HT-29 (cell line): Measurements from ENCODE around the gene ABCA8. TPM values are rescaled to one million over a fixed set of nuclear protein-coding genes. Genes with fewer than 3 reads are reported as not detected.
"Not testable (repeated sequence)": the region's sequence is repeated elsewhere in the genome, so short reads cannot be mapped to it uniquely, and the experiment has no call there.

ENCODE experiments used
- DNase-seq: peaks from one replicate; pipeline ENCODE4 v3.0.0-alpha.2; 2015; ENCODE audit warnings: low spot score
- total RNA-seq: library from RNA; depleted of rRNA; stranded (reverse); fragments of >200 nt; shearing (Covaris generic); gene quantifications from 2 replicates; pipeline ENCODE4 v1.2.3, GENCODE V29; 2014; rRNA removed

Gene ABCA8
- total RNA-seq = not detected in 2 replicates

- no peak for DNase-seq
These were observed at the start of gene ABCA8 for GRCh38 chr17:68955181-68955841. Gene ABCA8 (minus strand): TSS chr17:68955392. CDS start chr17:68942034, 13,358 bp downstream.

DNA sequence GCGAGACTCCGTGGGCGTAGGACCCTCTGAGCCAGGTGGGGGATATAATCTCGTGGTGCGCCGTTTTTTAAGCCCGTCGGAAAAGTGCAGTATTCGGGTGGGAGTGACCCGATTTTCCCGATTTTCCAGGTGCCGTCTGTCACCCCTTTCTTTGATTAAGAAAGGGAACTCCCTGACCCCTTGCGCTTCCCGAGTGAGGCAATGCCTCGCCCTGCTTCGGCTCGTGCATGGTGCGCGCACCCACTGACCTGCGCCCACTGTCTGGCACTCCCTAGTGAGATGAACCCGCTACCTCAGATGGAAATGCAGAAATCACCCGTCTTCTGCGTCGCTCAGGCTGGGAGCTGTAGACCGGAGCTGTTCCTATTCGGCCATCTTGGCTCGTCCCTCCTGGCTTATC, 49.6 kb upstream of the ABCA8 start:
- not testable (repeated sequence) for DNase-seq

- DNase-seq = not testable (repeated sequence)
These were observed 44.6 kb upstream of the ABCA8 start for GRCh38 chr17:68999743-69000142.

DNA sequence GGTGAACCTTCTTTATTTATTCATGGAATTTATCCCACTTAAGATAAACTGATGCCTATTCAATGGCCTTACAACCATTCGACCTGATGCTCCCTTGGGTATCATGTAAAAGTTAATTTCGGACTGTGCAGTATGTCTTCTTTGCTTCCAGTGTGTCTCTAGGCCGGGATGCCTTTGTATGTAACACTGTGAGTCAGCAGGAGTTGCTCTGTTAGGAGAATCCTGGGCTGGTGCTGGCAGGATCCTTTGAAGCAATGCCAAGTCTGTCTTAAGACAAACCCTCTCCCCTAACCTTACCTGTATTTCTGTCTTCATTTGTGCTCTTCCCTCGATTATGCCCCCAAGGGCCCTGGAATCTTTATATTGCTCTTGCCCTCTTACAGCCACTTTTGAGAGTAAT, 37.9 kb upstream of the ABCA8 start:
- DNase-seq = no peak

DNA sequence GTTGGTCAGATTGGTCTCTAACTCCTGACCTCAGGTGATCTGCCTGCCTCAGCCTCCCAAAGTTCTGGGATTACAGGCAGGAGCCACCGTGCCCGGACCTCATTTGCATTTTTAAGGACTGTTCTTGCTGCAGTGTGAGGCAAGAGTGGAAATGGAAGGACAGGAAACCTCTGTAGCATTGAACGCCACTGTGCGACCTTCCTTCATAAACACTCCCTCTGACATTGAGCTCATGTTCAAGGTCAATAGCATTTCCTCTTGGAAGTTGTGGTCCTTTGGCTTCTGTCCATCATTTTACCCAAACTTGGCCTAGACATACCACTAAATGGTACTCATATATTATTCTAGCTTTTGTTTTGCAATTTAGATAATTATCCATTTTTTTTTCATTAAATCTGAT, 32.8 kb upstream of the ABCA8 start:
- no peak for DNase-seq

GRCh38 chr17:68981288-68981687, 26.1 kb upstream of the ABCA8 start:
- peak; percentile 65 for DNase-seq

GRCh38 chr17:68973098-68973846, 18.1 kb upstream of the ABCA8 start:
- DNase-seq = no peak

GRCh38 chr17:68972119-68972704, 17.0 kb upstream of the ABCA8 start:
- DNase-seq = peak; percentile 41

GRCh38 chr17:68969101-68969500, 13.9 kb upstream of the ABCA8 start:
- no peak for DNase-seq

- no peak for DNase-seq
These were observed 8.8 kb upstream of the ABCA8 start for GRCh38 chr17:68963958-68964357.

DNA sequence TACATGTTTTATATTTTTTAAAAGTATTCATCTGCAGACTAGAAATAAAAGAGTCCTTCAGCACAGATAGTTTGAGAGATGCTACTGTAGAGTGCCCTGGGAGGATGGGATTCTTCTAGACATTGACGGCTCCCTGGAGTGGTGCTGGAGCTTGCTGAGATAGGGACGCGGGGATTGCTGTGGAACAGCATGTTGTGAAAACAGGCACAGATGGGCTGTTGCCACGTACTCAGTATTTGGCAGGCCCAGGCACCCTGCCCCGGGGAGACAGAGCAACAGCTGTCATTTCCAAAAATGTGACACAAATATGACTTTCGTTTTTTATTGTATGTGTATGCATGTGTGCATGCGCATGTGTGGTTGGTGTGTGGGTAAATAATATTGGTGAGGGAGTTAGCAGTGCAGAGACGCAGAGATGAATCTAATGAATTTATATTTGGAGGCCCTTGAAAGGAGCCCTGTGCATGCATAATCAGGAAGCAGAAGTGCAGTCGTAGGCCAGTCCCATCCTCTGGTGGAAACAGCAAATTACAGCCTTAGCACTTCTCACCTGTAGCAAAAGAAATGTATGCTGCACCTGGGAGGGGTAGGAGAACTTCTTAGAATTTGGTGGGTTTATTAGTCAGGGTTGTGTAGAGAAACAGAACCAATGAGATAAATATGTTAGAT, 6.2 kb upstream of the ABCA8 start:
- no peak for DNase-seq

DNA sequence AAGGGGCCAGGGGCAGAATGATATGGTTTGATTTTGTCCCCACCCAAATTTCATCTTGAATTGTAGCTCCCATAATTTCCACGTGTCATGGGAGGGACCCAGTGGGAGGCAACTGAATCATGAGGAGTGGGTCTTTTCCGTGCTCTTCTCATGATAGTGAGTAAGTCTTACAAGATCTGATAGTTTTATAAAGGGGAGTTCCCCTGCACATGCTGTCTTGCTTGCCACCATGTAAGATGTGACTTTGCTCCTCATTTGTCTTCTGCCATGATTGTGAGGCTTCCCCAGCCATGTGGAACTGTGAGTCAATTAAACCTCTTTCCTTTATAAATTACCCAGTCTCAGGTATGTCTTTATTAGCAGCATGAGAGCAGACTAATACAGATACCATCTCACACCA, 3.9 kb upstream of the ABCA8 start:
- not testable (repeated sequence) for DNase-seq

- DNase-seq = no peak
These were observed 2.8 kb upstream of the ABCA8 start for GRCh38 chr17:68957944-68958343.

GRCh38 chr17:68954146-68954896, 871 bp downstream of the ABCA8 start:
- DNase-seq = no peak

- no peak for DNase-seq
These were observed 1.7 kb downstream of the ABCA8 start for GRCh38 chr17:68953340-68953997.

GRCh38 chr17:68950725-68951124, 4.5 kb downstream of the ABCA8 start:
- DNase-seq = no peak

DNA sequence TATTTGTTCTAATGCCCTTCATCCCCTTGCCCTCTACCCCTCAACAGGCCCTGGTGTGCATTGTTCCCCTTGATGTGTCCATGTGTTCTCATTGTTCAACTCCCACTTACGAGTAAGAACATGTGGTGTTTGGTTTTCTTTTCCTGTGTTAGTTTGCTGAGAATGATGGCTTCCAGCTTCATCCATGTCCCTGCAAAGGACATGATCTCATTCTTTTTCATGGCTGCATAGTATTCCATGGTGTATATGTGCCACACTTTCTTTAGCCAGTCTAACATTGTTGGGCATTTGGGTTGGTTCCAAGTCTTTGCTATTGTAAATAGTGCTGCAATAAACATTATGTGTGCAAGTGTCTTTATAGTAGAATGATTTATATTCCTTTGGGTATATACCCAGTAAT, 7.3 kb downstream of the ABCA8 start:
- DNase-seq = not testable (repeated sequence)

DNA sequence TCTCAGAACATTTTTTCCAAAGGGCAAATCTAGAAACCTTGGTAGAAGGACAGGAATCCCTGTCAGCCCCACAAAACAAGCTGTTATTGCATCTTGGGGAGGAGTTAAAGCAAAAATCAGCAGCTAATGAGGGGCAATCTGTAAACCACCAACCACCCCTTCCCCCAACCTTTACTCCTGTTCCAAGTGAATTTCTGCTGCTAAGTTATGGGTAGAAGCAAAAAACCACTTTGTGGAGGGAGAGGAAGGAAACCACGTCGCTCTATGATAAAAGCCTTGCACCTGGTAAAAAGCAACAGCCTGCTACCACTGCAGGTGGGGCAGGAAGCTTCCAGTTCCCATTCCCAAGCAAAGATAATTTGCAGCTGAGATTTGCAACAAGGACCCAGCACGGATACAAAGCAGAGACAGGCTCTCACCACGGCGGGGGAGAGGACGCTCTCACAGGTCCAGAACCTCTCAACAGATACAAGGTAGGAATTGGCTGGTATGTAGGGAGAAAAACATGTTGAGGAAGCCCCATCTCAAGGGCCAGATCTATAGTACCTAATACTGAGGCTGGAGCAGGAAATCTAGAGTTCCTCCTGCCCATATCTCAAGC, 10.7 kb downstream of the ABCA8 start:
- DNase-seq = no peak

- DNase-seq = not testable (repeated sequence)
These were observed 11.4 kb downstream of the ABCA8 start for GRCh38 chr17:68943812-68944182.

DNA sequence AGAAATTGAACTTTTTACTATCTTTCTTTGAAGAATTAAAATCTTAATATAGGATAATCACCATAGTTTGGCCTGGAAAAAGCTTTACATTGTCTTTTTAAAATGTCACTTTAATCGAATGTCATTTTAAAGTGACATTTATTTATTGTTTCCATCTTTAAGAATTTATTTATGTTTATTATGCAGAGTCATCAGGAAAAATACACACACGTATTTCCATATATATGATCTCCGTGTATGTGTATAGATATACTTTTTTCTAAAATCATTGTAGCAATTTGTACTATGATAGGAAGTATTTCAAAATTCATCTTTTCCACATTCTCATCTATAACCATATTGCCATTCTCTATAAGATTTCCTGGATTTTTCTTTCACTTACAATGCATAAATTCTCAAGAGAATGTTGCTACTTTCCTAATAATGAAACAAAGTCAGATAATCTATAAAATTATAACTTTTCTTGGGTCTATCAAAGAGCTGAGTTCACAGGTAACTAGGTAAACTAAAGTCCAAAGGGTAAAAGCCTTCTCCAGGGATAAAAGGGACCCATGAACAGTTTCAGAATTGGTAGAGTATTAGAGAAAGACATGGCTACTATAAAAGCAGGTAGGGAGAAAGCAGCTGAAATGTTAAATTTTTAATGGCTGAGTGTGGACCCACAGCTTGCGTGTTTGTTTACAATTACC, 11.9 kb downstream of the ABCA8 start:
- DNase-seq = no peak
